Stimulated activated CD4-positive, alpha-beta T cell treated with anti-CD3 and anti-CD28 coated beads, Interleukin-12 subunit alpha, Interleukin-12 subunit beta, amount 100 ng/mL, for 4 hours (primary cell): Measurements from ENCODE around the gene RASSF1.
A peak's percentile ranks its signal among the peaks of the same experiment; 100 is the strongest.

Source experiments
- DNase-seq: peaks from one replicate; pipeline ENCODE4 v3.0.0-alpha.2; 2020

Gene RASSF1

GRCh38 chr3:50365080-50365841 lies 24.6 kb upstream of the RASSF1 start:
- DNase-seq: peak; percentile 93

GRCh38 chr3:50364573-50365079 lies 24.0 kb upstream of the RASSF1 start:
- no peak for DNase-seq

DNA sequence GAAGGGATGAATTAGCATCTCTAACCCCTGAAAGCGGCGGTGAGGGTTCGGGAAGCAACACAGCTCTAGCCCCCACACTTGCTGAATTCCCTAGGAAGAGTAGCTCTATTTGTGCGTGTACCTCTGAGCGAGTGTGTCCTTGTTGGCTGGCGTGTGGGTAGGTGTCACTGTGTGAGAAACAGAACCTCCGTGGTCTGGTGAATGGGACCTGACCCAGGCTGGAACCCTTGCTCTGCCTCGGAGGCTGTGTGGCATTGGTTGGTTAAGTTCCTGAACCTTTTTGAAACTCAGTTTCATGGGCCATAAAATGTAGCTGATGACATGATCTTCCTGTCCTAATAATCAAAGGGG lies 19.1 kb upstream of the RASSF1 start:
- no peak for DNase-seq

DNA sequence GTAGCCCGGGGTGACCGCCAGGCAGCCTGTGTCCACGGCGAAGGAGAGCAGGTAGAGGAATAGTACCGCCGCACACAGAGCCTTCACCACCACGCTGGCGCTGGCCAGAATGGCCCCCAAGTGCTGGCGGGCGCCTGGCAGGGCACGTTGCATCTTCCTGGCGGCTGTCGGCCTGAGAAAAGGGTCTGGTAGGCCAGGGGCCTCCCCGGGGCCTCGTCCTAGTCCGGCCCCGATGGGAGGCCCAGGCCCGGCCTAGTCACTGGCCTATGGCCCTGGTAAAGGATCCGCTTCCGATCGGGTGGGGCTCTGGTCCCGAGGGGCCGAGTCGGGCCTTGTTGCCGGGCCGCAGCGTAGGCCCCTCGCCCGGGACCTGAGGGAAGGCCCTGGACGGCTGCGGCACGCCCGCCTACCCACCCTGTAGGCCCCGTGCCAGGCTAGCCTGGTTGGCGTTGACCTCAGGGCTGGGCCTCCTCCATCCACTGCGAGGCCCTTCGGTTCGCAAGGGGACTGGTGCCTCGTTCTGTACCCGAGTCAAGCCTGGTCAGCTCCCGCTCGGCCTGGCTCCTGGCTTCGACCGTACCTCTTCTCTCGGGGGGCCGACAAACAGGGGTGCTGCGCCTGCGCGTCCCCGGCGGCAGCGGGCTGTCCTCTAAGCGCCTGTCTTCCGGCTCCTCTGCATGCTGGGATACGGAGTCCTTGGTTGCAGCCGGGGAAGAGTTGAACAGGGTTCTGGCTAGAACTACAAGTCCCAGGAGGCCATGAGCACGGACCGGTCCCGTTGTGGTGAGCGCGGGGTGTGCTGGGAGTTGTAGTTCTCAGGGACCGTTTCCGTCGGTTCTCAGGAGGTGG lies 18.5 kb upstream of the RASSF1 start, which contains the start of gene TMEM115:
Gene TMEM115, minus strand, starts transcription at position 611 of the 849 bp plus-strand sequence. Its CDS starts 458 bp downstream, at position 153.
- DNase-seq: peak; percentile 89

- no peak for DNase-seq
Observed at GRCh38 chr3:50358355-50358910, 17.8 kb upstream of the RASSF1 start.

- no peak for DNase-seq
Observed at GRCh38 chr3:50357481-50357880, 16.8 kb upstream of the RASSF1 start.

- no peak for DNase-seq
Observed at GRCh38 chr3:50356553-50356952, 15.9 kb upstream of the RASSF1 start.

- no peak for DNase-seq
Observed at GRCh38 chr3:50355829-50356552, 15.4 kb upstream of the RASSF1 start.

DNA sequence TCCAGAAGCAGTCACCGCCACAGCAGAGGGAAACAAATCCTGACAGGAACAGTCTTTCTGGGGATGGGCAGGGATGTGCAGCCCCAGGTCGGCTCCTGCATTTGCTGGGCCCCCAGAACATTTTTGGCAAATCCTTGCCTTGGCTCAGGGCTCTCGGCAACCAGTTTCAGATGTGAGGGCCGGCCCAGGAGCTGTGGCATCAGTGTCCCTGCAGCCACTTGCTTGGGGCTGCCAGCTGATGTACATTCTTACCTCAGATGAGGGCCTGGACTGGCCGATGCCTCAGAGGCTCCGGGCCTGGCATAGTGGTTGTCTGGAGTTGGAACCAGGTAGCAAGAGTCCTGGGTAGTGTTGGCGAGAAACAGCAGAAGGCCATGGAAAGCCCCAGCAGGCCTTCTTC lies 14.2 kb upstream of the RASSF1 start:
- DNase-seq: no peak

DNA sequence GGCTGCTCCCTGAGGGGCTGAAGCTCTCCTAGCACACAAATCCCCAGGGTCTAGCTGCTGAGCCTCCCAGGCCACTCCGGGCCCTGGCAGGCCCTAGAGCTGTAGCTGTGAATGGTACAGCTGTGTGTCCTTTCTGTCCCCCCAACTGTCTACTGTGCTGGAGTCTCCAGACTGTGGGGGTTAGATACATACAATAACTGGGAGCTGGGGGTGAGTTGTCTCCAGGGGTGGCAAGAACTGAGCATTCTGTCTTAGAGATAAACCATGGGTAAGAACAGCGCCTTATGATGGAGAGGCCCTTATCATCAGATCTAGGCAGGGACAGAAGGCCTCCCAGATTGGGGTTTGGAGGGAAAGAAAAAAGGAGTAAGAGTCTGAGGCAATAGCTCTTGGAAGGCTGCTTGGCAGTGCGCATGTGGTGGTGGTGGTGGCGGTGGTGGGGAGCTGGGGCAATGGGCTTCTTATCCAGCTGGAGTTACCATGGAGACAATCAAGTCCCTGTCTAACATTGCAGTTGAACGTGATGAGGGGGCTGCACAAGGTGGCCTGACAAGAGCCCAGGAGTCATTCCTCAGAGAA lies 13.6 kb upstream of the RASSF1 start:
- no peak for DNase-seq

DNA sequence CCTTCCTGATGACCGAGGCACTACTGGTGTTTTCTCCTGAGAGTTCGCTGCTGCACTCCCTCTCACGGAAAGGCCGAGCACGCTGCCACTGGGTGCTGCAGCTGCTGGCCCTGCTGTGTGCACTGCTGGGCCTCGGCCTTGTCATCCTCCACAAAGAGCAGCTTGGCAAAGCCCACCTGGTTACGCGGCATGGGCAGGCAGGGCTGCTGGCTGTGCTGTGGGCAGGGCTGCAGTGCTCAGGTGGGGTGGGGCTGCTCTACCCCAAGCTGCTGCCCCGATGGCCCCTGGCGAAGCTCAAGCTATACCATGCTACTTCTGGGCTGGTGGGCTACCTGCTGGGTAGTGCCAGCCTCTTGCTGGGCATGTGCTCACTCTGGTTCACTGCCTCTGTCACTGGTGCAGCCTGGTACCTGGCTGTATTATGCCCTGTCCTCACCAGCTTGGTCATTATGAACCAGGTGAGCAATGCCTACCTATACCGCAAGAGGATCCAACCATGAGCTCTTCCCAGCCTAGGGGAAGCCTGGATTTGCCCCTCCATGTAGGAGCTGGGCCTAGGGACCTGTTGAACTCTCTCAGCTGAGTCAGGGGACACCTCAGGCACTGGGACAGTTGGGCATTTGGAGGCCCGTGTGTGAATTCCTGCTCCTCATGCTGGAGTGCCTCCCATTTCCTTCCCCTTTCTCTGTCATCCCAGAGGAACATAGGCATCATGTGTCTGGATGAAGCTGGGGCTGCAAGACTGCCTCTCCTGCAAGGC lies 12.8 kb upstream of the RASSF1 start:
- DNase-seq: no peak

GRCh38 chr3:50352781-50353180 lies 12.1 kb upstream of the RASSF1 start:
- no peak for DNase-seq

DNA sequence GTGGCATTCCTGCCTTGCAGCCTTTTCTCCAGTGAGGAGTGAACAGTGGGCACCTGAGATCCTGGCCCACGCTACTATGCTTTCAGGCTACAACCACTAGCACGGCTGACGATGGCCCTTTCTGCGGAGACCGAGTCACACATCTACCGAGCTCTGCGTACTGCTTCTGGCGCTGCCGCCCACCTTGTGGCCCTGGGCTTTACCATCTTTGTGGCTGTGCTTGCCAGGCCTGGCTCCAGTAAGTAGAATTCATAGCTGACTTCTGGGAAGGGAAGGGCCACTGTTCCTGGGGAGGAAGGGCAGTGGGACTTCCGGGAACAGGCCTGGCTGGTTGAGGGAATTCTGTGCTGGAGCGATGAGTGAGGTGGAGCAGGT lies 10.7 kb upstream of the RASSF1 start:
- no peak for DNase-seq

- DNase-seq: peak; percentile 99
Observed at GRCh38 chr3:50350527-50351322, 10.1 kb upstream of the RASSF1 start, which contains the start of the genes CYB561D2 and NPRL2. Gene CYB561D2 (plus strand): TSS chr3:50350862. CDS start chr3:50351434, 572 bp downstream. Gene NPRL2 (minus strand): TSS chr3:50350775. CDS start chr3:50350652, 123 bp downstream.

DNA sequence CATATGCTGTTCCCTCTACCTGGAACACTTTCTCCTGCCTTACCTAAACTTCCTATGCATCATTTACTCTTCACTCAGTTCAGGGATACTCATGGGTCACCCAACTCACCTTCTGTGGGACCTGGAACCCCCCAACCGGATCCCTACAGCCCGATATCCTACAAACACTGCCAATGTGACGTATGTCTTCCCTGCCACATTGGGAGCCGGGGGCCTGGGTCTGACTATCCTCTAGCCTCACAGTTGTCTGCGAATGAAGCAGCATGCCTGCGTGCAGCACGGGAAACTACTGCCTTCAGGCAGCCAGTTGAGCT lies 9.5 kb upstream of the RASSF1 start:
- no peak for DNase-seq

DNA sequence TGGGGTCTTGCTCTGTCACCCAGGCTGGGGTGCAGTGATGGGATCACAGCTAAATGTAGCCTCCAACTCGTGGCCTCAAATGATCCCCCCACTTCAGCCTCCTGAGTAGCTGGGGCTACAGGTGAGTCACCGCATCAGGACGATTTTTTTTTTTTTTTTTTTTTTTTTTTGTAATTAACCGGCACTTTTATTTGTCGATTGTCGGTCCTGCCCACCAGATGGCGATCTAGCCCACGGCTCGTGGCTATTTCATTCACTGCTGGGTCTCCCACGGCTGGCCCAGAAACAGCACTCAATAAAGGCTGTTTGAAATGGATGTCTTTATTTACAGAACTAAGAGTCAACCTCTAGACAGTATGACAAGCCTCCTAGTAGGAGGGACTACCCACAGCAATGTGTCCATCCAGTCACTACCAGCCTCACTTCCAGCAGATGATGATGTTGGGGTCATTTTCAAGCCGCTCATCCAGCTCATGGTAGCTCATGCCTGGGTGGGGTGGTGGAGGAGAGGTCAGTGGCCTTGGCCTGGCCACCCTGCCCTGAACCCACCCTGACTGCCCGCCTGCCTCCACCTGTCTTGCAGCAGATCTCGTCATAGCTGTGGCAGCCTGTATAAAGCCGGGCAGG lies 6.7 kb upstream of the RASSF1 start:
- peak; percentile 66 for DNase-seq

GRCh38 chr3:50345586-50346234 lies 5.1 kb upstream of the RASSF1 start, which contains the start of gene ZMYND10:
Gene ZMYND10 (minus strand): TSS chr3:50345732. CDS start chr3:50345579, 153 bp downstream.
- peak; percentile 67 for DNase-seq

DNA sequence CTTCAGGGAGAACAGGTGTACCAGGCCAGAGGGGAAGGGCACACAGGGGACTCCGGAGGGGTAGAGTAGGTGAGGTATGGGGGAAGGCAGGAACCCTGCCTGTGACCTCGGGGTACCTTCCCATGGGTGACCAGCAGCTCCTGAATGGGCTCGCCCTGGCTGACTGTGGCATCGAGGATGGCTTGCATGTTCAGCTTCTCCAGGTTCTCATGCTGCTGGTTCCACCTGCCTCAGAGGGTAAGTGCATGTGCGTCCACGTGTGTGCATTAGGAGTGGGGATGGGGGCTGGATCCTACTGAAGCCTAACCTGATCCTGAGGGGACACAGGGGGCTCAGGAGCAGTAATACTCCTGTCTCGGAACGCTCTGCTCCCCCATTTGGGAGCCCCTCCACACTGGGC lies 4.4 kb upstream of the RASSF1 start:
- no peak for DNase-seq

DNA sequence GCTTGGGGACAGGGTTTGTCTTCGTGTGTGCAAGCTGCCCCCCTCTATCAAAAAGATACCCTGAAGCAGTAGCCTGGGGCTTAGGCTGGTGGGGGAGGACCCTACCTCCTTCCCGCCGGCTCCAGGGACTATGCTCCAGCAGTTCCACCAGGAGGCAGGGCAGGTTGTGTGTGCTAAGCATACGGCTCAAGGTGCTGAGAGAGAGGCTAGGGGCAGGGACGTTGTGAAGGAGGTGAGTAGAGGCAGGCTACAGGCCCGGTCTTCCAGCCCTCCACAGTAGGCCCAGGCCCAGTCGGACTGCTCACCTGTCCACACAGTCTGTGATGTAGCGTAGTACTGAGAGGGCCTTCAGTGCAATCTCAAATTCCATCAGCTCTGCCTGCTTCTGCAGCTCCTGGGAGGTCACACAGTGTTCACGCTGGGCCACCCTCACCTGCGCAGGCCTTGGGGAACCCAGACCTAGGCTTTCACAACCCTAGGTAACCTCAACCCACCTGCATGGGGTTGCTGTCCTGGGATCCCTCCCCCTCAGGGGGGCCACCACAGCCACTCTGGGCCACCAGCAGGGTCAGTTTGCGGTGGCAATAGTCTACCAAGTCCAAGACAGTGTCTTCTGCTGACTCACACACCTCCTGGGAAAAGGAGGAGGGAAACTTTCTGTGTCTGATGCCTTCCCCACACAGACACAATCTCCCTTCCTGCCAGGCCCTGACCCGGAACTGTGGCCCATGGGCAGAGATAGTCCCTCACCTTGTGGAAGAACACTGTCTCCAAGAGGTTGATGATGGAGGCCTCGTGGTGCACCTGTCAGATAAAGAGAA lies 2.4 kb upstream of the RASSF1 start:
- DNase-seq: no peak
